Chondrocyte (in vitro differentiated cells): ENCODE data around the gene IL22RA1. TPM values are rescaled to one million over a fixed set of nuclear protein-coding genes. Genes with fewer than 3 reads are reported as not detected.

ENCODE experiments used
- DNase-seq: peaks from one replicate; pipeline ENCODE4 v3.0.0; 2021; ENCODE audit warnings: mixed read lengths, low spot score
- H3K27ac Mint-ChIP-seq: one replicate; pipeline ENCODE4 v1.8.0; 2021; ENCODE audit warnings: mild to moderate bottlenecking, moderate library complexity, mixed read lengths; ENCODE audit not compliant: unreplicated experiment
- H3K27me3 Mint-ChIP-seq: 2 replicates; pipeline ENCODE4 v1.8.0; 2021; ENCODE audit warnings: low read depth, mixed read lengths
- H3K36me3 Mint-ChIP-seq: 2 replicates; pipeline ENCODE4 v1.8.0; 2021; ENCODE audit warnings: low read depth, mixed read lengths
- H3K4me1 Mint-ChIP-seq: 2 replicates; pipeline ENCODE4 v1.8.0; 2021; ENCODE audit warnings: low read depth, mild to moderate bottlenecking, mixed read lengths
- H3K4me3 Mint-ChIP-seq: one replicate; pipeline ENCODE4 v1.8.0; 2021; ENCODE audit warnings: mild to moderate bottlenecking, moderate library complexity, mixed read lengths; ENCODE audit not compliant: unreplicated experiment
- H3K9me3 Mint-ChIP-seq: 2 replicates; pipeline ENCODE4 v1.8.0; 2021; ENCODE audit warnings: low read depth, mixed read lengths
- CTCF ChIP-seq: fragments of 200-600 bp; sonication (generic); IDR thresholded peaks from 2 replicates; pipeline ENCODE4 v1.5.0; 2021; ENCODE audit warnings: antibody characterized with exemption, mild to moderate bottlenecking, moderate library complexity
- total RNA-seq: library from RNA; stranded (reverse); gene quantifications from 3 replicates; pipeline ENCODE4 v1.2.1, GENCODE V29; 2021

The IL22RA1 gene
- total RNA-seq, 1 donor from 2014 or later, result not detected

- H3K9me3 Mint-ChIP-seq, result no peaks in the 10 kb centered on the region
- DNase-seq, result no peak
- H3K27me3 Mint-ChIP-seq, result no peaks in the 10 kb centered on the region
- no peaks in the 10 kb centered on the region for H3K36me3 Mint-ChIP-seq
- TF ChIP-seq CTCF, result no peak
- no peak overlapping the region for H3K27ac Mint-ChIP-seq
- peaks cover 2% of the 10 kb centered on the region for H3K4me1 Mint-ChIP-seq
- no peak overlapping the region for H3K4me3 Mint-ChIP-seq
These were observed 67.0 kb downstream of the IL22RA1 start for GRCh38 chr1:24075946-24076345.

GRCh38 chr1:24075590-24075854 is 67.4 kb downstream of the IL22RA1 start:
- Mint-ChIP-seq H3K36me3 (no peaks in the 10 kb centered on the region), H3K27ac (no peak overlapping the region), H3K4me1 (peaks cover 5% of the 10 kb centered on the region), H3K9me3 (no peaks in the 10 kb centered on the region), H3K27me3 (no peaks in the 10 kb centered on the region), H3K4me3 (no peak overlapping the region)
- DNase-seq, result peak; percentile 4
- no peak for TF ChIP-seq CTCF

GRCh38 chr1:24074817-24075589 is 67.9 kb downstream of the IL22RA1 start:
- no peaks in the 10 kb centered on the region for H3K27me3 Mint-ChIP-seq
- no peaks in the 10 kb centered on the region for H3K36me3 Mint-ChIP-seq
- no peak overlapping the region for H3K27ac Mint-ChIP-seq
- no peak overlapping the region for H3K4me3 Mint-ChIP-seq
- no peak for TF ChIP-seq CTCF
- no peak for DNase-seq
- peaks cover 5% of the 10 kb centered on the region for H3K4me1 Mint-ChIP-seq
- H3K9me3 Mint-ChIP-seq, result no peaks in the 10 kb centered on the region

GRCh38 chr1:24074196-24074595 is 68.7 kb downstream of the IL22RA1 start:
- no peaks in the 10 kb centered on the region for H3K27me3 Mint-ChIP-seq
- H3K9me3 Mint-ChIP-seq, result no peaks in the 10 kb centered on the region
- H3K36me3 Mint-ChIP-seq, result no peaks in the 10 kb centered on the region
- peaks cover 5% of the 10 kb centered on the region for H3K4me1 Mint-ChIP-seq
- DNase-seq, result peak; percentile 50
- TF ChIP-seq CTCF, result no peak
- H3K27ac Mint-ChIP-seq, result no peak overlapping the region
- H3K4me3 Mint-ChIP-seq, result no peak overlapping the region

GRCh38 chr1:24071941-24072340 is 71.0 kb downstream of the IL22RA1 start:
- no peaks in the 10 kb centered on the region for H3K36me3 Mint-ChIP-seq
- no peaks in the 10 kb centered on the region for H3K9me3 Mint-ChIP-seq
- H3K27ac Mint-ChIP-seq, result no peak overlapping the region

More at GRCh38 chr1:24071941-24072340, 71.0 kb downstream of the IL22RA1 start:
- Mint-ChIP-seq H3K4me1 (peaks cover 5% of the 10 kb centered on the region), H3K27me3 (peaks cover 2% of the 10 kb centered on the region), H3K4me3 (no peak overlapping the region)
- TF ChIP-seq CTCF, result no peak
- peak; percentile 41 for DNase-seq
